ENCODE measurements around the gene EEPD1.

EEPD1 gene

GRCh38 chr7:36284456-36285090 is 131.5 kb downstream of the EEPD1 start:
- no peak for DNase-seq

- peak; percentile 42 for DNase-seq
Measured at GRCh38 chr7:36285276-36285675, 132.2 kb downstream of the EEPD1 start.

- DNase-seq: no peak
Measured at GRCh38 chr7:36286226-36286625, 133.2 kb downstream of the EEPD1 start.

- DNase-seq: no peak
Measured at GRCh38 chr7:36286688-36287087, 133.6 kb downstream of the EEPD1 start.

GRCh38 chr7:36287371-36288241 is 134.6 kb downstream of the EEPD1 start:
- DNase-seq: no peak

- DNase-seq: no peak
Measured at GRCh38 chr7:36288501-36288900, 135.4 kb downstream of the EEPD1 start.

- DNase-seq: no peak
Measured at GRCh38 chr7:36289833-36290661, 137.0 kb downstream of the EEPD1 start.

GRCh38 chr7:36291387-36292316 is 138.6 kb downstream of the EEPD1 start:
- DNase-seq: peak; percentile 95

- DNase-seq: no peak
Measured at GRCh38 chr7:36295090-36295489, 142.0 kb downstream of the EEPD1 start.

GRCh38 chr7:36296284-36296683 is 143.2 kb downstream of the EEPD1 start:
- DNase-seq: no peak

GRCh38 chr7:36297364-36298009 is 144.4 kb downstream of the EEPD1 start:
- DNase-seq: no peak

- no peak for DNase-seq
Measured at GRCh38 chr7:36298106-36298505, 145.1 kb downstream of the EEPD1 start.

GRCh38 chr7:36299223-36299774 is 146.2 kb downstream of the EEPD1 start:
- DNase-seq: no peak

- no peak for DNase-seq
Measured at GRCh38 chr7:36299823-36300341, 146.8 kb downstream of the EEPD1 start.

- DNase-seq: no peak
Measured at GRCh38 chr7:36300696-36301350, 147.8 kb downstream of the EEPD1 start.

- no peak for DNase-seq
Measured at GRCh38 chr7:36301914-36302771, 149.1 kb downstream of the EEPD1 start.

- DNase-seq: peak; percentile 80
Measured at GRCh38 chr7:36303202-36304098, 150.4 kb downstream of the EEPD1 start.

GRCh38 chr7:36304099-36304425 is 151.0 kb downstream of the EEPD1 start:
- DNase-seq: no peak

GRCh38 chr7:36305226-36305625 is 152.2 kb downstream of the EEPD1 start:
- DNase-seq: no peak

Measured in eye (tissue), 1 donor.